HG03159 (cell line): ENCODE results near the gene HCFC1R1.
A peak's percentile ranks its signal among the peaks of the same experiment; 100 is the strongest.
"Not testable (repeated sequence)": the region's sequence is repeated elsewhere in the genome, so short reads cannot be mapped to it uniquely, and the experiment has no call there.

Experiments used
- ATAC-seq: cut with Tn5 transposase; IDR thresholded peaks from one replicate; pipeline ENCODE4 v1.9.1; 2021; ENCODE audit warnings: mild to moderate bottlenecking, moderate library complexity; ENCODE audit not compliant: unreplicated experiment

HCFC1R1 gene, protein sequence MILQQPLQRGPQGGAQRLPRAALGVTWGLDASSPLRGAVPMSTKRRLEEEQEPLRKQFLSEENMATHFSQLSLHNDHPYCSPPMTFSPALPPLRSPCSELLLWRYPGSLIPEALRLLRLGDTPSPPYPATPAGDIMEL

DNA sequence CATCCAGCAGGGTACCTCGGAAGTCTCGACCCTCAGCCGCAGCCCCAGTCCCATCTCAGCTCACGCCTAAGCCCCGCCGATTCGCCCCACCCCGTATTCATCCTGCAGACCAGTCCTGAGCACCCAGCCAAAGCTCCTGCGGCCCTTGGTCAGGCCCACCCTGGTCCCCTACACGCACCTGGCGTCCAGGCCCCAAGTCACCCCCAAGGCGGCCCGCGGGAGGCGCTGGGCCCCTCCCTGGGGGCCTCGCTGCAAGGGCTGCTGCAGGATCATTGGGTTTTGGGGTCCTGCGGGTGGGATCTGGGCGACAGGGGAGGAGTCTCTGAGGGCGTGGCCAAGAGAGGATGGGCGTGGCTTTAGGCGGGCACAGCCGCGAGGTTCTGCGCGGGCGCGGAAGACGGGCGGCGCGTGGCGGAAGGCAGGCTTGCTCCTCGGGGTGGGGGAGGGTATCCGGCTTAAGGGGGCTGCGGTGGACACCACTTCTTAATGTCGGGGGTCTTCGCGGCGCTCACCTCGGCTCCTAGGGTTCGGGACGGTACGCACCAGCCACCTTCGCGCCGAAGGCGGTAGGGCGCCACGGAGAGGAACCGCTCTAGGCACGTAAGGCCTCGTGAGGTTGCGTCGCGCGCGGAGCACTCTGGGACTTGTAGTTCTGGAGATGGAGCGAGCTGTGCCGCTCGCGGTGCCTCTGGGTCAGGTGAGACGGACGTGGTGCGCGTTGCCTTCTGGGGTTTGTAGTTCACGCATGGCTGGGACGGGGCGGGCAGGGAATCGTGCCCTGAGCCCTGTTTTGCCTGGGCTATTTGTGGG lies at the start of gene HCFC1R1, which contains the start of gene THOC6:
Gene HCFC1R1, minus strand, starts transcription at position 274 of the 810 bp plus-strand sequence. Its CDS starts 1 bp downstream, at position 273.
Gene THOC6, plus strand, starts transcription at position 367 of the 810 bp plus-strand sequence. Its CDS starts 292 bp downstream, at position 659.
- peak; percentile 75 for ATAC-seq

DNA sequence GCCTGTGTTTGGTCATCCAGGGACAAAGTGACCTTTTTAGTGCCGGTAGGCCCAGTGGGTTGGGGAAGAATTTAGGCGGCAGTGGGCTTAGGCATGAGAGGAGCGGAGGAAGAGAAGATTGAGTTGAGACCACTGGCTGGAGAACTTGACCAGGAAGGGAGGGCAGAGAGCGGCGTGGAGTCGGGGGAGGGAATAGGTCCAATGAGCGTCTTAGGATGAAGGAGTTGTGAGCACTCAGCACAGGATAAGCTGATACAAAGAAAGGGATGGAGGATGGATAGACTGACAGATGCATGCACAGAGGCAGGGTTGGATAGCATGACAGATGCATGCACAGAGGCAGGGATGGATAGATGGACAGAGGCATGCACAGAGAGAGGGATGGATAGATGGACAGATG lies 49.7 kb upstream of the HCFC1R1 start:
- ATAC-seq = no peak

DNA sequence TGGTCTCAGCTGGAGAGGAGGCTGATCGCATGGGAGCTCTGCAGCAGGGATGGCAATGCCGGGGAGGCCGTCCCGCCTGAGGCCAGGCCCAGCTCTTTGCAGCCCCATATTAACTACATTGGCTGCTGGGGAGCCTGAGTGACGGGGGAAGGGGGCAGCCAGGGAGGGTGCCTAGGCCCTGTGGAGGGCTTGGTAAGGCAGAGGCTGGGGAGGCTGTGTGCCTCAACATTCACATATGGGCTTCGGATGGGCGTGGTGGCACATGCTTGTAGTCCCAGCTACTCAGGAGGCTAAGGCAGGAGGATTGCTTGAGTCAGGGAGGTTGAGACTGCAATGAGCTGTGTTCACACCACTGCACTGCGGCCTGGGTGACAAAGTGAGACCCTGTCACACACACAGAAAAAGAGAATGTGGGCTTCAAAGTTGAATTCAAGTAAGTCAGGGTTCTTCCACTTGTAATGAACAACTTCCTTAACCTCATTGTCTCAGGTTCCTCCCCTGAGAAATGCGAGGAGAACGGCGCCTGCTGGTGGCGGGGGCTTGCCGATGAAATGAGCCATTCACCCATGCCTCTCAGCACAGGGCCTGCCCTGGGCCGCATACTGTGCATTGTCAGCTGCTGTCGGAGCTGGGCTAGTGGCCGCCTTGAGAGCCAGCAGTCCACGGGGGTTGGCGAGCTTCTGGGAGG lies 49.0 kb upstream of the HCFC1R1 start:
- not testable (repeated sequence) for ATAC-seq

DNA sequence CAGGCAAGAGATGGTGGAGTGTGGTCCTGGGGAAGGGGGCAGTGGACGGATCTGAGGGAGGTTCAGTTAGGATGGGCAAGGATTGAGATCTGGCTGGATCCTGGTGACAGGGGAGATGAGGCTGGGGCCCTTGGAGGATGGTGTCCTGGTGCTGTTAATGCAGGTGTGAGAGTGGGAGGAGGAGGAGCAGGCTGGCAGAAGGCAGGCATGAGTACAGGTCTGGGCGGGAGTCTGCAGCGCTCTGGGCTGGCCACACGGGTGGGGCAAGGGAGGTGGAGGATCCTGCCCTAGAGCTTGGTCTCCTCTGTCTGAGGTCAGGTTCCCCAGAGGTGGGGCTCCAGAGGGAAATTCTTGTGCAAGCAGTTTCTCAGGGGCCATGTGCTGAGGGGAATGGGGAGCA lies 48.4 kb upstream of the HCFC1R1 start:
- ATAC-seq = not testable (repeated sequence)

DNA sequence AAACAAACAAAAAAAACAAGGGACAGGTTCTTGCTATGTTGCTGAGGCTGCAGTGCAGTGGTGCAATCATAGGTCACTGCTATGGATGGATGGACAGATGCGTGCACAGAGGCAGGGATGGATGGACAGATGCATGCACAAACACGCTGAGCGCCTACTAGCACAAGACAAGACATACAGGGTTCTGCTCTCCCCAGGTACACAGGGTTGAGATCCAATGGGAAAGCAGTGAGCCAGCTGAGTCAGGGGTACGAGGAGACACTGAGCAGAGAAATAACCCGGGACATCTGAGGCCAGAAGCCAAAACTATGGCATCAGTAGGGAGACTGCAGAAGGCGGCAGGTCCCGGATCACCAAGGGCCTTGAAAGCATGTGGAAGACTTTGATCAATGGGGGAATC lies 47.9 kb upstream of the HCFC1R1 start:
- ATAC-seq = no peak

DNA sequence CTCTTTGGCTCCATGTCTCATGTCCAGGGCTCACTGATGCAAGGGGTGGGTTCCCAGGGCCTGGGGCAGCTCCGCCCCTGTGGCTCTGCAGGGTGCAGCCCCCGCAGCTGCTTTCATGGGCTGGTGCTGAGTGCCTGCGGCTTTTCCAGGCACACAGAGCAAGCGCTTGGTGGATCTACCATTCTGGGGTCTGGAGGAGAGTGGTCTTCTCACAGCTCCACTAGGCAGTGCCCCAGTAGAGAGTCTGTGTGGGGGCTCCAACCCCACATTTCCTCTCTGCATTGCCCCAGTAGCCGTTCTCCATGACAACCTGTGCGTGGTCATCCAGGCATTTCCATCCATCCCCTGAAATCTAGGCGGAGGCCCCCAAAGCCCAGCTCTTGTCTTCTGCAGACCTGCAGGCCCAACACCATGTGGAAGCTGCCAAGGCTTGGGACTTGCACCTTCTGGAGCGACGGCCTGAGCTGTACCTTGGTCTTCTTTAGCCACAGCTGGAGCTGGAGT lies 46.9 kb upstream of the HCFC1R1 start:
- no peak for ATAC-seq

DNA sequence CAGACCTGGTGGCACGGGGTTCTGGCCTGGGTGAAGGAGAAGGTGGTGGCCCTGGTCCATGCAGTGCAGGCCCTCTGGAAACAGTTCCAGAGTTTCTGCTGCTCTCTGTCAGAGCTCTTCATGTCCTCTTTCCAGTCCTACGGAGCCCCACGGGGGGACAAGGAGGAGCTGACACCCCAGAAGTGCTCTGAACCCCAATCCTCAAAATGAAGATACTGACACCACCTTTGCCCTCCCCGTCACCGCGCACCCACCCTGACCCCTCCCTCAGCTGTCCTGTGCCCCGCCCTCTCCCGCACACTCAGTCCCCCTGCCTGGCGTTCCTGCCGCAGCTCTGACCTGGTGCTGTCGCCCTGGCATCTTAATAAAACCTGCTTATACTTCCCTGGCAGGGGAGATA lies 45.4 kb upstream of the HCFC1R1 start:
- ATAC-seq = not testable (repeated sequence)

DNA sequence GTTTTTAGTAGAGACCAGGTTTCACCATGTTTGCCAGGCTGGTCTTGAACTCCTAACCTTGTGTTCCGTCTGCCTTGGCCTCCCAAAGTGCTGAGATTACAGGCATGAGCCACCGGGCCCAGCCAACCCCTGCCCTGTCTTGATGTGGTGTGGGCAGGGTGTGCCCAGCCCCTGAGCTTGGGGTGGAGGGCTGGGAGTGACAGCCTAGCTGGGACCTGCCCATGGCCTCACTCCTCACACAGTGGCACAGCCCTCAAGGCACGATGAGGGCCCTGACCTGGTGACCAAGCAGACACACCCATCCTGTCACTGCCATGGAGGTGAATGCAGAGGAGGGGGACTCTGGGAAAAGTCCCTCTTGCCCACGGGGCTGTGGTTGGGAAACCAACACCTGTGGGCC lies 44.7 kb upstream of the HCFC1R1 start:
- no peak for ATAC-seq

DNA sequence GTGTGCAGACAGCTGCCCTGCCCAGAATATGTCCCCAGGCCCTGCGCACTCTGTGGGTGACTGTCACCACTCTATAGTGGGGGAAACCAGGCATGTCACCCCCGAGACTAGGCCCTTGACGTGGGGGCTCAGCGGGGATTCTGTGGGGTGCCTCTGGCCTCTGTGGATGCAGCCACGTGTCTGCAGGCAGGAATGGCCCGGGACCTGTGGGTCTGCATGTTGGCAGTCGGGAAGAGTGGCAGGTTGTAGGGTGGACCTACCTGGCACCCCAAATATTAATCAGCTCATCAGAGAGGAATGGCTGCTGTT lies 42.7 kb upstream of the HCFC1R1 start:
- no peak for ATAC-seq

DNA sequence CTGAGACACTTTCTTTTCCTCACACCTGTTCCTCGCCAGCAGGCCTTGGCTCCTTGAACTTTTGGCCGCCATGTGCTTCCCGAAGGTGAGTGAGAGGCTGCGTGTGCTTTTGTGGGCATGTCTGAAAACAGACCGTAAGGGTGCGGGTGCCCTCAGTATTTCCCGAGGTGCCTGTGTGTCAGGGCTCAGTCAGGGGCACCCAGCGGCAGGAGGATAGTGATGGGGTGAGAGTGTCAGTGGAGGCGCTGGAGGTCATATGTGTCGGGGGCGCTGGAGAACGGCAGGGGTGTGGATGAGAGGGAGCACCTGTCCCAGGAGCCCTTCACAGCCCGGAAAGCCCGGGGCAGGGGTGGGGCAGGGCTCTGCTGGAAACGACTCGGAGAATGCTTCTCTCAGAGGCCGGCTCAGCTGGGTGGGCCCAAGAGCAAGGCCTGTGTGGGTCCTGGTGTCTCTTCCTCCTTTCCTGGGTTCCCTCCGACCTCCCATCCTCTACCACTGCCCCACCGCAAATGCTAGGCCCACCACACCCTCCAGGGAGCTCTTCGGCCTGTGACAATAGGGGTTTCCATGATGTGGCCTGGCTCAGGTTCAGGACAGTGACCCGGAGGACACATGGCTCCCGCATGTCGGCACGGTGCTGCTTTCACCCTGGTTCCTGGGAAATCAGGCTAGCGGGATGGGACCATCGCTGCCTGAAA lies 42.1 kb upstream of the HCFC1R1 start:
- ATAC-seq = no peak

DNA sequence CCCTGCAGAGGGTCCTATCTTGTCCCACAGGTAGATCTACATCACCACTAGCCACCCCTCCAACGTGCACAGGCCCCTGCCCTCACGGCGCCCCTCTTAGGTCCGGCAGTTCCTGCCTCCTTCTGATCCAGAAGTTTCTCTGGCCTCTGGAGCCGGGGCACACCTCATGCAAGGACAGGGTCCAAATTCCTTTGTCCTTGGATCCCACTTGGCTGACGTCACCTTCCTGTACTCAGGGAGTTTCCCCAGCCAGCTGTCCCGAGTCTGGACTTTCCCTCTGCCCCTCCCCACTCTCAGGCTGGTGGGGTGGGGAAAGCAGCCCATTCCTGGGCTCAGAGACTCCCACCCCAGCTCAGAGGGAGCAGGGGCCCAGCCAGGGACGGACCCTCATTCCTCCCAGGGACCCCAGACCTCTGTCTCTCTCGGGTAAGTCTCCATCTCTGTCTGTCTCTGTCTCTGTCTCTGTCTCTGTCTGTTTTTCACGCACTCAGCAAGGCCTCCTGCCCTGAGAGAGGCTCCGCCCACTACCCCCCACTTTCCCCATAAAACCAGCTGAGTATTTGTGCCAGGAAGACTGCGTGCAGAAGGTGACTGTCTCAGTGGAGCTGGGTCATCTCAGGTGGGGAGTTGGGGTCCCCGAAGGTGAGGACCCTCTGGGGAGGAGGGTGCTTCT lies 41.5 kb upstream of the HCFC1R1 start, which contains the start of gene IL32:
Gene IL32, plus strand, starts transcription at position 572 of the 673 bp plus-strand sequence. CDS start 172 bp downstream, outside the sequence.
- no peak for ATAC-seq

DNA sequence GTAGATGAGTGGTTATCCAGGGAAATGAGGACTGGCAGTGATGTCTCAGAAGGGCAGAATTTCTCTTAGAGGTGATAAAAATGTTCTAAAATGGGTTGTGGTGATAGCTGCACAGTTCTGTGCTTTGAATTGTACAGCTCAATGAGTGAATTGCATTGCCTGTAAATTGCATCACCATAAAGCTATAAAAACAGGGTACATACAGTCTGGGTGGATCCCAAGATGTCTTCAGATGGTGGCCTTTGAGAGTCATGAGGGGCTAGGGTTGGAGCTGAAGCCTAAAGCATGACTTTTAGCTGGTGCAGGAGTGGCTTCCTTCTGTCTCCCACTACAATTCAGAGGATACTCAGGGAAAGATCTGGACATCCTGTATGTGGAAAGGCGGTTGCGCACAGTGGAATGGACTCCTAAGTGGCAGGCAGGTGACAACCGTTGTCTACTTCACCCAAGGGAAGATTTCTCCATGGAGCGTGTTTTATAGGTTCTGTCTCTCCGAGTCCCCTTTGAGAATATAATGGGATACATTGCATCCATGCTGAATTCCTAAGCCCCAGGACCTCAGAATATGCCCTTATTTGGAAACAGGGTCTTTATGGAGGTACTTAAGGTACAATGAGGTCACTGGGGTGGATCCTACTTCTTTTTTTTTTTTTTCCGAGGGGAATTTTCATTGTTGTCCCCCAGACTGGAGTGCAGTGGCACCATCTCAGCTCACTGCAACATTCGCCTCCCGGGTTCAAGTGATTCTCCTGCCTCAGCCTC lies 40.1 kb upstream of the HCFC1R1 start:
- no peak for ATAC-seq

DNA sequence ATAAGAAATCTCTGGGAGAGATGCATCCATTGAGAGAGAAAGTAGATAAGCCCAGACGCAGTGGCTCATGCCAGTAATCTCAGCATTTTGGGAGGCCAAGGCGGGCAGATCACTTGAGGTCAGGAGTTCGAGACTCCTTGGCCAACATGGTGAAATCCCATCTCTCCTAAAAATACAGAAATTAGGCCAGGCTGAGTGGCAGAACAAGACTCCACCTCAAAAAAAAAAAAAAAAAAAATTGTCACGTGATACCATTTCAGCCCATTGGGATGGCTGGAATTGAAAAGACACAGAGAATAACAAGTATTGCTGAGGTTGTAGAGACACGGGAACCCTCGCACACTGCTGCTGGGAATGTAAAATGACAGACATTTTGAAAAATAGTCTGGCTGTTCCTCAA lies 38.8 kb upstream of the HCFC1R1 start:
- ATAC-seq = no peak

DNA sequence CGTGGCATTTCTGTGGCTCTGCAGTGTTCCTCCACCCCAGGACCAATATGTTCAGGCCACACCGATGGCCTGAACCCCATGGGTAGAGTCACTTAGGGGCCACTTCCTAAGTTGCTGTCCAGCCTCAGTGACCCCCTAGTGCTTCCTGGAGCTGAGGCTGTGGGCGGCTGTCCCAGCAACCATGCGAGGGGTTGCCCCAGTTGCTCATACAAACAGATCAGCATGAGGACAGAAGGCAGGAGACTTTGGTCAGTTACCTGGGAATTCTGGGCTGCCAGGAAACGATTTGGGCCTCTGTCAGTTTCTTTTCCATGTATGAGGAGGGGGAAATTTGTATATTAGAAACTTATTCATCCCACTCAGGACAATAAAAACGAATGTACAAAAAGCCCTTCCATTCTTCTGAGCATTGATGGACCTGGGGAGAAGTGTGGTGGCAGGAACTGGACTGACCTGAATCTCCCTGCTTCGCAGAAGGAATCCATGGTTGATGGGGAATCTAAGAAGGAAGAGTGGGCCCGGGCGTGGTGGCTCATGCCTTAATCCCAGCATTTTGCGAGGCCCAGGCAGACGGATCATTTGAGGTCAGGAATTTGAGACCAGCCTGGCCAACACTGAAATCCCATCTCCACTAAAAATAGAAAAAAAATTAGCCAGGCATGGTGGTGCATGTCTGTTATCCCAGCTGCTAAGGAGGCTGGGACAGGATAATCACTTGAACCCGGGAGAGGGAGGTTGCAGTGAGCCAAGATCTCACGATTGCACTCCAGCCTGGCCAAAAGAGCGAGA lies 36.8 kb upstream of the HCFC1R1 start:
- ATAC-seq = no peak

DNA sequence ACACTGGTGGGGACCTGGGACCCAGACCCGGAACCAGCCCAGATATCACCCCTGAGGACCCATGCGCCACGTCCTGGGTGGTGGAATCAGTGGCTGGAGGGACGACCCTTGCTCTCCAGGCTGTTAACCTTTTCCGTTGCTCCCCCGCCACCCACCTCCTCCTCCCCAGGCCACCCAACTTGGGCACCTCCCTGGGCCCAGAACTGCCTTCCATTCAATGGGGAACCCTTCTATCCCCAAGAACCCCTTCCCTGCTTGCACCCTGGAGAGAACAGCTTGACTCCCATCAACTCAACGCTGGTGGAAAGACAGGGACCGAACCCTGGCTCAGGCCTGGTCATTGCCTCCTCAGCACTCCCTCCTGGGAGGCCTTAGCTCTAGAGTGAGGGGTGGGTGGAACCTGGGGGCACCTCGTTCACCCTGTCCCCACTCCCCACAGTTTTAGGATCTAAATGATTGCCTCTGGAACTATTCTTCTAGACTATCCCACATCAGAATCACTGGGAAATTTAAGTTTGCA lies 36.0 kb upstream of the HCFC1R1 start:
- ATAC-seq = peak; percentile 3

DNA sequence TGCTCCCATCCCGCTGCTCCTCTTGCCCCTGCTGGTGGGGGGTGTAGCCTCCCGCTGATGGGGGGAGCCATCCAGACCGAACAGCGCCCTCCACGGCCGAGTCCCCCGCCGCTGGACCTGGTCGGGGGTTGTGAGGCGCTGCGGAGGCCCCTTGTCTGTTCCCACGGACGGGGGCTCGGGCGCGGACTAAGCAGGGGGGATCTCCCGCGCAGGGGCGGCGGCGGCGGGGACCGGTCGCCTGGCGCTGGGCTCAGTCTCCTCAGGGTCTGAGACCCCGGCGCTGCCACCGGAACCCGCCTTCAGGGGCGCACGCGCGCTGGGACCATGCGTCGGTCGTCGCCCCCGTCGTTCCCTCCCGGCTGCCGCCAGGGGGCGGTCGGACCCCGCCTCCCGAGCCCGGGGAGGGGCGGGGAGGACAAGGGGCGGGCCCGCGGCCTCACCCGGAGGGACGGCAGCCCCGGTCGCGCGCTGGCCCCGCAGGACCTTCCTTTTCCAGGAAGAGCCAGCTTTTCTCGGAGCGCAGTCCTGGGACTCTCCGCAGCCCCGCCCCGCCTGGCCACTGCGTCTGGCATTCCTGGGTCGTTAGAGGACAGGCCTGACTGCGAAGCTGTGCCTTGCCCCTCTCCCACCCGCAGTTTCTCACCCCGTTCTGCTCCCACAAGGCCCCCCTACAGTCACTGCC lies 35.4 kb upstream of the HCFC1R1 start:
- ATAC-seq = peak; percentile 66

DNA sequence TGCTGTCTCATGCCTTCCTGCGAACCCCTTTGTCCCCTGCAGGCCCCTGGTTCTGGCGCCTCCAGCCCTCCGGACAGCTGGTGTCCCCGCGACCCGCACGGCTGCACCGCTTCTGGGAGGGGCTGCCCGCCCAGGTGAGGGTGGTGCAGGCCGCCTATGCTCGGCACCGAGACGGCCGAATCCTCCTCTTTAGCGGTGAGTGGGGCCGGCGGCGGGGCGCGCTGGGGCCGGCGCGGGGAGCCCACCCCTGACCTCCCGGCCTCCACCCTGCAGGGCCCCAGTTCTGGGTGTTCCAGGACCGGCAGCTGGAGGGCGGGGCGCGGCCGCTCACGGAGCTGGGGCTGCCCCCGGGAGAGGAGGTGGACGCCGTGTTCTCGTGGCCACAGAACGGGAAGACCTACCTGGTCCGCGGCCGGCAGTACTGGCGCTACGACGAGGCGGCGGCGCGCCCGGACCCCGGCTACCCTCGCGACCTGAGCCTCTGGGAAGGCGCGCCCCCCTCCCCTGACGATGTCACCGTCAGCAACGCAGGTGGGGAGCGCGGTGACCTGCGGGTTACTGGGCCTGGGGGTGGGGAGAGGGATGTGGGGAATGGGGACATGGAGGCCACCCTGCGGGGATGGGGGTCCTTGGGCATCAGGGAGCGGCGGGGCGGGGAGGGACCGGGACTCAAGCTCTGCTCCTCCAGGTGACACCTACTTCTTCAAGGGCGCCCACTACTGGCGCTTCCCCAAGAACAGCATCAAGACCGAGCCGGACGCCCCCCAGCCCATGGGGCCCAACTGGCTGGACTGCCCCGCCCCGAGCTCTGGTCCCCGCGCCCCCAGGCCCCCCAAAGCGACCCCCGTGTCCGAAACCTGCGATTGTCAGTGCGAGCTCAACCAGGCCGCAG lies 34.6 kb upstream of the HCFC1R1 start:
- ATAC-seq = peak; percentile 24
